DOHH2 (cell line): ENCODE results near the gene RB1.
"Not testable (repeated sequence)": the region's sequence is repeated elsewhere in the genome, so short reads cannot be mapped to it uniquely, and the experiment has no call there.

Experiments
- H3F3A ChIP-seq: fragments of 200-600 bp; sonication (generic), shearing (Covaris generic); 2 replicates; pipeline ENCODE4 v1.6.0; 2016; ENCODE audit warnings: antibody characterized with exemption, mild to moderate bottlenecking; ENCODE audit not compliant: control insufficient read depth, insufficient read depth
- H3K27ac ChIP-seq: fragments of 200-600 bp; sonication (generic); 2 replicates; pipeline ENCODE4 v1.5.1; 2014; ENCODE audit warnings: low read depth, mild to moderate bottlenecking, low read length, moderate library complexity
- H3K27me3 ChIP-seq: fragments of 200-600 bp; sonication (generic); 2 replicates; pipeline ENCODE4 v1.6.1; 2014; ENCODE audit warnings: mild to moderate bottlenecking, low read length, mixed read lengths; ENCODE audit not compliant: control insufficient read depth
- H3K36me3 ChIP-seq: fragments of 200-600 bp; sonication (generic); 2 replicates; pipeline ENCODE4 v1.6.1; 2014; ENCODE audit warnings: mild to moderate bottlenecking, low read length, moderate library complexity, mixed read lengths; ENCODE audit not compliant: control insufficient read depth
- H3K4me1 ChIP-seq: fragments of 200-600 bp; sonication (generic); 2 replicates; pipeline ENCODE4 v1.6.1; 2014; ENCODE audit warnings: mild to moderate bottlenecking, low read length, mixed read lengths; ENCODE audit not compliant: control insufficient read depth
- H3K4me2 ChIP-seq: fragments of 200-600 bp; sonication (generic); 2 replicates; pipeline ENCODE4 v1.6.0; 2014; ENCODE audit warnings: mild to moderate bottlenecking, low read length, moderate library complexity
- H3K4me3 ChIP-seq: fragments of 200-600 bp; sonication (generic); 2 replicates; pipeline ENCODE4 v1.5.1; 2014; ENCODE audit warnings: mild to moderate bottlenecking, low read length, mixed read lengths
- H3K79me2 ChIP-seq: fragments of 200-600 bp; sonication (generic); 2 replicates; pipeline ENCODE4 v1.6.1; 2014; ENCODE audit warnings: mild to moderate bottlenecking, low read length, mixed read lengths; ENCODE audit not compliant: control insufficient read depth
- H3K9me2 ChIP-seq: fragments of 200-600 bp; sonication (generic); replicated peaks from 2 replicates; pipeline ENCODE4 v1.6.1; 2014; ENCODE audit warnings: mild to moderate bottlenecking, low read length, mixed read lengths; ENCODE audit not compliant: control insufficient read depth
- H3K9me3 ChIP-seq: fragments of 200-600 bp; sonication (generic); 2 replicates; pipeline ENCODE4 v1.6.1; 2014; ENCODE audit warnings: antibody characterized with exemption, low read length, mixed read lengths; ENCODE audit not compliant: control insufficient read depth, insufficient read depth
- H4K20me1 ChIP-seq: fragments of 200-600 bp; sonication (generic); 2 replicates; pipeline ENCODE4 v1.6.0; 2014; ENCODE audit warnings: low read depth, mild to moderate bottlenecking, antibody characterized with exemption, low read length, moderate library complexity; ENCODE audit not compliant: control insufficient read depth, insufficient read depth
- CTCF ChIP-seq: fragments of 200-600 bp; sonication (generic); IDR thresholded peaks from one replicate; pipeline ENCODE4 v1.5.1; 2014; ENCODE audit warnings: antibody characterized with exemption, mild to moderate bottlenecking, low read depth, low read length; ENCODE audit not compliant: poor library complexity, severe bottlenecking
- EZH2phosphoT487 ChIP-seq: fragments of 200-600 bp; sonication (generic); IDR thresholded peaks from 2 replicates; pipeline ENCODE4 v1.6.1; 2017; ENCODE audit warnings: borderline replicate concordance, mild to moderate bottlenecking, antibody characterized with exemption, low read length, moderate library complexity, mixed read lengths

The RB1 gene

GRCh38 chr13:48333976-48334375 lies 30.4 kb downstream of the RB1 start:
- Histone ChIP-seq H3K4me3 (no peak overlapping the region), H4K20me1 (peaks cover 4% of the 10 kb centered on the region; the same call in 1 of the 2 replicates), H3K4me1 (no peaks in the 10 kb centered on the region; the same call in 1 of the 2 replicates), H3K9me3 (peaks cover 3% of the 10 kb centered on the region; the same call in 1 of the 2 replicates), H3K9me2 (no peaks in the 10 kb centered on the region), H3F3A (peaks cover 11% of the 10 kb centered on the region), H3K27ac (no peak overlapping the region), H3K27me3 (no peaks in the 10 kb centered on the region), H3K36me3 (peaks cover 51% of the 10 kb centered on the region), H3K4me2 (no peak overlapping the region), H3K79me2 (peaks cover 73% of the 10 kb centered on the region)
- TF ChIP-seq CTCF = no peak
- TF ChIP-seq EZH2phosphoT487 = no peak

GRCh38 chr13:48334534-48335127 lies 31.1 kb downstream of the RB1 start:
- no peaks in the 10 kb centered on the region; the same call in 1 of the 2 replicates for H3K4me1 ChIP-seq
- peaks cover 3% of the 10 kb centered on the region; the same call in 1 of the 2 replicates for H3K9me3 ChIP-seq
- no peak overlapping the region for H3K27ac ChIP-seq
- H4K20me1 ChIP-seq = peaks cover 4% of the 10 kb centered on the region; the same call in 1 of the 2 replicates
- peaks cover 69% of the 10 kb centered on the region for H3K79me2 ChIP-seq
- H3K9me2 ChIP-seq = no peaks in the 10 kb centered on the region
- H3K27me3 ChIP-seq = no peaks in the 10 kb centered on the region
- peaks cover 11% of the 10 kb centered on the region for H3F3A ChIP-seq
- H3K4me3 ChIP-seq = no peak overlapping the region
- TF ChIP-seq EZH2phosphoT487 (no peak), CTCF (peak; percentile 75)
- H3K4me2 ChIP-seq = no peak overlapping the region
- H3K36me3 ChIP-seq = peaks cover 48% of the 10 kb centered on the region

- not testable (repeated sequence) for H3K4me3 ChIP-seq, H4K20me1 ChIP-seq, H3K9me2 ChIP-seq, H3K4me2 ChIP-seq, H3K4me1 ChIP-seq, H3K27me3 ChIP-seq, H3K27ac ChIP-seq, H3F3A ChIP-seq, H3K9me3 ChIP-seq
- peaks cover 54% of the 10 kb centered on the region for H3K36me3 ChIP-seq
- H3K79me2 ChIP-seq = peaks cover 36% of the 10 kb centered on the region
These were observed 35.6 kb downstream of the RB1 start for GRCh38 chr13:48339198-48339597.

- H3K36me3 ChIP-seq = peaks cover 81% of the 10 kb centered on the region
- no peaks in the 10 kb centered on the region for H3K4me1 ChIP-seq
- peaks cover 7% of the 10 kb centered on the region for H3K79me2 ChIP-seq
- no peaks in the 10 kb centered on the region for H3K9me3 ChIP-seq
- no peak overlapping the region for H3K4me3 ChIP-seq
- H3K9me2 ChIP-seq = no peaks in the 10 kb centered on the region
- no peak overlapping the region for H3K4me2 ChIP-seq
- H4K20me1 ChIP-seq = no peaks in the 10 kb centered on the region
- TF ChIP-seq EZH2phosphoT487 (no peak), CTCF (no peak)
- H3K27me3 ChIP-seq = no peaks in the 10 kb centered on the region
- H3F3A ChIP-seq = no peaks in the 10 kb centered on the region
- H3K27ac ChIP-seq = no peak overlapping the region
These were observed 40.7 kb downstream of the RB1 start for GRCh38 chr13:48344264-48344663.
